ENCODE data around the gene GOLGB1. TPM values are rescaled to one million over a fixed set of nuclear protein-coding genes. Genes with fewer than 3 reads are reported as not detected.

GOLGB1 gene
- polyA plus RNA-seq, 2 donors = 11.3 to 11.7 TPM

- no peaks in the 10 kb centered on the region for H3K27me3 ChIP-seq (ENCODE audit: control insufficient read depth in 1 of 2, insufficient read depth in 2 of 2, low read length in 2 of 2)
- WGBS, 2 donors = 82 to 97% methylated on average over 2 of the region's 2 CpGs
- peaks cover 2 to 4% of the 10 kb centered on the region in 2 donors for H3K36me3 ChIP-seq (ENCODE audit: control insufficient read depth in 2 of 2, insufficient read depth in 2 of 2, low read length in 1 of 2)
- no peak overlapping the region for H3K4me3 ChIP-seq (ENCODE audit: low read depth in 1 of 2, low read length in 2 of 2)
- H3K27ac ChIP-seq (ENCODE audit: low read depth in 2 of 2, low read length in 1 of 2) = no peak overlapping the region
- H3K4me1 ChIP-seq (ENCODE audit: control insufficient read depth in 2 of 2, insufficient read depth in 2 of 2, low read length in 1 of 2) = no peaks in the 10 kb centered on the region
- no peaks in the 10 kb centered on the region for H3K9me3 ChIP-seq (ENCODE audit: control insufficient read depth in 2 of 2, insufficient read depth in 1 of 2, low read depth in 1 of 2, low read length in 1 of 2)
Measured at GRCh38 chr3:121768452-121768851, 18.9 kb upstream of the GOLGB1 start.

- H3K9me3 ChIP-seq (ENCODE audit: control insufficient read depth in 2 of 2, insufficient read depth in 1 of 2, low read depth in 1 of 2, low read length in 1 of 2) = no peaks in the 10 kb centered on the region
- no peaks in the 10 kb centered on the region for H3K27me3 ChIP-seq (ENCODE audit: control insufficient read depth in 1 of 2, insufficient read depth in 2 of 2, low read length in 2 of 2)
- no peak overlapping the region for H3K4me3 ChIP-seq (ENCODE audit: low read depth in 1 of 2, low read length in 2 of 2)
- no peak overlapping the region for H3K27ac ChIP-seq (ENCODE audit: low read depth in 2 of 2, low read length in 1 of 2)
- H3K36me3 ChIP-seq (ENCODE audit: control insufficient read depth in 2 of 2, insufficient read depth in 2 of 2, low read length in 1 of 2) = no peaks in the 10 kb centered on the region
- WGBS, 2 donors = 73 to 76% methylated on average over 3 of the region's 3 CpGs
- no peaks in the 10 kb centered on the region for H3K4me1 ChIP-seq (ENCODE audit: control insufficient read depth in 2 of 2, insufficient read depth in 2 of 2, low read length in 1 of 2)
Measured at GRCh38 chr3:121759541-121760202, 10.1 kb upstream of the GOLGB1 start.

GRCh38 chr3:121758727-121759450, 9.3 kb upstream of the GOLGB1 start:
- Histone ChIP-seq H3K36me3 (ENCODE audit: control insufficient read depth in 2 of 2, insufficient read depth in 2 of 2, low read length in 1 of 2) (no peaks in the 10 kb centered on the region), H3K9me3 (ENCODE audit: control insufficient read depth in 2 of 2, insufficient read depth in 1 of 2, low read depth in 1 of 2, low read length in 1 of 2) (no peaks in the 10 kb centered on the region), H3K4me1 (ENCODE audit: control insufficient read depth in 2 of 2, insufficient read depth in 2 of 2, low read length in 1 of 2) (no peaks in the 10 kb centered on the region), H3K27me3 (ENCODE audit: control insufficient read depth in 1 of 2, insufficient read depth in 2 of 2, low read length in 2 of 2) (no peaks in the 10 kb centered on the region), H3K4me3 (ENCODE audit: low read depth in 1 of 2, low read length in 2 of 2) (no peak overlapping the region), H3K27ac (ENCODE audit: low read depth in 2 of 2, low read length in 1 of 2) (no peak overlapping the region)
- 24 to 25% methylated on average over 1 of the region's 1 CpG for whole genome bisulfite sequencing, 2 donors

- H3K9me3 ChIP-seq (ENCODE audit: control insufficient read depth in 2 of 2, insufficient read depth in 1 of 2, low read depth in 1 of 2, low read length in 1 of 2) = no peaks in the 10 kb centered on the region
- H3K36me3 ChIP-seq (ENCODE audit: control insufficient read depth in 2 of 2, insufficient read depth in 2 of 2, low read length in 1 of 2) = no peaks in the 10 kb centered on the region
- WGBS, 2 donors = 88 to 93% methylated on average over 15 of the region's 15 CpGs
Measured at GRCh38 chr3:121757812-121758545, 8.4 kb upstream of the GOLGB1 start.

GRCh38 chr3:121757087-121757811, 7.7 kb upstream of the GOLGB1 start:
- H3K4me1 ChIP-seq (ENCODE audit: control insufficient read depth in 2 of 2, insufficient read depth in 2 of 2, low read length in 1 of 2) = no peaks in the 10 kb centered on the region
- no peaks in the 10 kb centered on the region for H3K36me3 ChIP-seq (ENCODE audit: control insufficient read depth in 2 of 2, insufficient read depth in 2 of 2, low read length in 1 of 2)
- no peak overlapping the region for H3K27ac ChIP-seq (ENCODE audit: low read depth in 2 of 2, low read length in 1 of 2)
- WGBS, 2 donors = 77 to 79% methylated on average over 4 of the region's 4 CpGs
- H3K27me3 ChIP-seq (ENCODE audit: control insufficient read depth in 1 of 2, insufficient read depth in 2 of 2, low read length in 2 of 2) = no peaks in the 10 kb centered on the region
- no peak overlapping the region for H3K4me3 ChIP-seq (ENCODE audit: low read depth in 1 of 2, low read length in 2 of 2)
- no peaks in the 10 kb centered on the region for H3K9me3 ChIP-seq (ENCODE audit: control insufficient read depth in 2 of 2, insufficient read depth in 1 of 2, low read depth in 1 of 2, low read length in 1 of 2)

More at GRCh38 chr3:121757812-121758545, 8.4 kb upstream of the GOLGB1 start:
- no peak overlapping the region for H3K4me3 ChIP-seq (ENCODE audit: low read depth in 1 of 2, low read length in 2 of 2)
- H3K27me3 ChIP-seq (ENCODE audit: control insufficient read depth in 1 of 2, insufficient read depth in 2 of 2, low read length in 2 of 2) = no peaks in the 10 kb centered on the region
- no peak overlapping the region for H3K27ac ChIP-seq (ENCODE audit: low read depth in 2 of 2, low read length in 1 of 2)
- no peaks in the 10 kb centered on the region for H3K4me1 ChIP-seq (ENCODE audit: control insufficient read depth in 2 of 2, insufficient read depth in 2 of 2, low read length in 1 of 2)

- 38 to 58% methylated on average over 1 of the region's 1 CpG for WGBS, 2 donors
- Histone ChIP-seq H3K9me3 (ENCODE audit: control insufficient read depth in 2 of 2, insufficient read depth in 1 of 2, low read depth in 1 of 2, low read length in 1 of 2) (no peaks in the 10 kb centered on the region), H3K27me3 (ENCODE audit: control insufficient read depth in 1 of 2, insufficient read depth in 2 of 2, low read length in 2 of 2) (no peaks in the 10 kb centered on the region), H3K4me1 (ENCODE audit: control insufficient read depth in 2 of 2, insufficient read depth in 2 of 2, low read length in 1 of 2) (no peaks in the 10 kb centered on the region), H3K27ac (ENCODE audit: low read depth in 2 of 2, low read length in 1 of 2) (no peak overlapping the region), H3K36me3 (ENCODE audit: control insufficient read depth in 2 of 2, insufficient read depth in 2 of 2, low read length in 1 of 2) (no peaks in the 10 kb centered on the region), H3K4me3 (ENCODE audit: low read depth in 1 of 2, low read length in 2 of 2) (no peak overlapping the region)
Measured at GRCh38 chr3:121752772-121753171, 3.2 kb upstream of the GOLGB1 start.

- no peaks in the 10 kb centered on the region for H3K27me3 ChIP-seq (ENCODE audit: control insufficient read depth in 1 of 2, insufficient read depth in 2 of 2, low read length in 2 of 2)
- 82 to 92% methylated on average over 1 of the region's 1 CpG for WGBS, 2 donors
- H3K36me3 ChIP-seq (ENCODE audit: control insufficient read depth in 2 of 2, insufficient read depth in 2 of 2, low read length in 1 of 2) = no peaks in the 10 kb centered on the region
Measured at GRCh38 chr3:121752261-121752660, 2.7 kb upstream of the GOLGB1 start.

GRCh38 chr3:121750087-121750415, 510 bp upstream of the GOLGB1 start:
- no peaks in the 10 kb centered on the region for H3K27me3 ChIP-seq (ENCODE audit: control insufficient read depth in 1 of 2, insufficient read depth in 2 of 2, low read length in 2 of 2)
- H3K27ac ChIP-seq (ENCODE audit: low read depth in 2 of 2, low read length in 1 of 2) = peak overlapping the region; percentile 79 to 92
- no peaks in the 10 kb centered on the region for H3K36me3 ChIP-seq (ENCODE audit: control insufficient read depth in 2 of 2, insufficient read depth in 2 of 2, low read length in 1 of 2)
- 1% methylated on average over 9 of the region's 9 CpGs for WGBS, 2 donors
- peak overlapping the region; percentile 89 to 92 for H3K4me3 ChIP-seq (ENCODE audit: low read depth in 1 of 2, low read length in 2 of 2)
- H3K4me1 ChIP-seq (ENCODE audit: control insufficient read depth in 2 of 2, insufficient read depth in 2 of 2, low read length in 1 of 2) = no peaks in the 10 kb centered on the region
- H3K9me3 ChIP-seq (ENCODE audit: control insufficient read depth in 2 of 2, insufficient read depth in 1 of 2, low read depth in 1 of 2, low read length in 1 of 2) = no peaks in the 10 kb centered on the region

More at GRCh38 chr3:121752261-121752660, 2.7 kb upstream of the GOLGB1 start:
- no peaks in the 10 kb centered on the region for H3K4me1 ChIP-seq (ENCODE audit: control insufficient read depth in 2 of 2, insufficient read depth in 2 of 2, low read length in 1 of 2)
- H3K9me3 ChIP-seq (ENCODE audit: control insufficient read depth in 2 of 2, insufficient read depth in 1 of 2, low read depth in 1 of 2, low read length in 1 of 2) = no peaks in the 10 kb centered on the region
- no peak overlapping the region for H3K27ac ChIP-seq (ENCODE audit: low read depth in 2 of 2, low read length in 1 of 2)
- no peak overlapping the region for H3K4me3 ChIP-seq (ENCODE audit: low read depth in 1 of 2, low read length in 2 of 2)

- H3K4me3 ChIP-seq (ENCODE audit: low read depth in 1 of 2, low read length in 2 of 2) = peak overlapping the region; percentile 89 to 92
- 1% methylated on average over 17 of the region's 17 CpGs for WGBS, 2 donors
Measured at GRCh38 chr3:121748680-121749275, 763 bp downstream of the GOLGB1 start.

More at GRCh38 chr3:121748680-121749275, 763 bp downstream of the GOLGB1 start:
- Histone ChIP-seq H3K36me3 (ENCODE audit: control insufficient read depth in 2 of 2, insufficient read depth in 2 of 2, low read length in 1 of 2) (no peaks in the 10 kb centered on the region), H3K27me3 (ENCODE audit: control insufficient read depth in 1 of 2, insufficient read depth in 2 of 2, low read length in 2 of 2) (no peaks in the 10 kb centered on the region), H3K9me3 (ENCODE audit: control insufficient read depth in 2 of 2, insufficient read depth in 1 of 2, low read depth in 1 of 2, low read length in 1 of 2) (no peaks in the 10 kb centered on the region), H3K27ac (ENCODE audit: low read depth in 2 of 2, low read length in 1 of 2) (peak overlapping the region; percentile 96 to 98), H3K4me1 (ENCODE audit: control insufficient read depth in 2 of 2, insufficient read depth in 2 of 2, low read length in 1 of 2) (no peaks in the 10 kb centered on the region)

All from esophagus (tissue), 2 donors.